ENCODE data around the gene MINDY4B.

MINDY4B gene

DNA sequence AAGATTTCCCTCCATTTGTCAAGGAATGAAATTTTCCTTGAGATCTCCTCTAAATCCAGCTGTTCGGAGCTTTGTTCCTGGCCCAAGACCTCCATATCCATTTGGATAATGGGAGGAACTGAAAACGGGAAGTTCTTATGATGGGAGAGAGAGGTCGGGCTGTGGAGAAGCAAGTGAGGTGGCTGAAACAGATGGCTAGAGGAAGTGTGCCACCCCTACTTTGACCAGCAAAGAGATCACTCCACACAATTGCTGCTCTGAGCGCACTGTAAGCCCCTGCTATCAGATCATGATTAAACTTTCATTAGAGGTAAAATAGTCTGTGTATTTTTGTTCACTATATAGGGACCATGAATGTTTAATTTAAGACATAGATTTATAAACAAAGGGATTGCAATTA, at the start of gene MINDY4B:
Gene MINDY4B, minus strand, starts transcription at position 101 of the 400 bp plus-strand sequence. Its CDS starts 0 bp downstream, at position 101.
- no peak for DNase-seq

DNA sequence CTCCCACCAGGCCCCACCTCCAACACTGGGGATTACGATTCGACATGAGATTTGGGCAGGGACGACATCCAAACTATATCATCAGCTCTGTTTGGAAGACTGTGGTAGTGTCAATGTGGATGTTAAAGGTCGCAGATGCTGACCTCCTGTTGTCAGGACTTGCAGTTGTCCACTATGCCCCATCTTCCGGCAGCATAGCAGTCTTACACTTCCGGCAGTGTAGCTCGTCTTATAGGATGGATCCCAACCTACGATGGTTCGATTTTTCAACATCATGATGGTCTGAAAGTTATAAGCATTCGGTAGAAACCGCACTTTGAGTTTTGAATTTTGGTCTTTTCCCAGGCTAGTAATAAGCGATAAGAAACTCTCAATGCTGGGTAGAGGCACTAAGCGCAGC, 46.7 kb upstream of the MINDY4B start:
- no peak for DNase-seq

DNA sequence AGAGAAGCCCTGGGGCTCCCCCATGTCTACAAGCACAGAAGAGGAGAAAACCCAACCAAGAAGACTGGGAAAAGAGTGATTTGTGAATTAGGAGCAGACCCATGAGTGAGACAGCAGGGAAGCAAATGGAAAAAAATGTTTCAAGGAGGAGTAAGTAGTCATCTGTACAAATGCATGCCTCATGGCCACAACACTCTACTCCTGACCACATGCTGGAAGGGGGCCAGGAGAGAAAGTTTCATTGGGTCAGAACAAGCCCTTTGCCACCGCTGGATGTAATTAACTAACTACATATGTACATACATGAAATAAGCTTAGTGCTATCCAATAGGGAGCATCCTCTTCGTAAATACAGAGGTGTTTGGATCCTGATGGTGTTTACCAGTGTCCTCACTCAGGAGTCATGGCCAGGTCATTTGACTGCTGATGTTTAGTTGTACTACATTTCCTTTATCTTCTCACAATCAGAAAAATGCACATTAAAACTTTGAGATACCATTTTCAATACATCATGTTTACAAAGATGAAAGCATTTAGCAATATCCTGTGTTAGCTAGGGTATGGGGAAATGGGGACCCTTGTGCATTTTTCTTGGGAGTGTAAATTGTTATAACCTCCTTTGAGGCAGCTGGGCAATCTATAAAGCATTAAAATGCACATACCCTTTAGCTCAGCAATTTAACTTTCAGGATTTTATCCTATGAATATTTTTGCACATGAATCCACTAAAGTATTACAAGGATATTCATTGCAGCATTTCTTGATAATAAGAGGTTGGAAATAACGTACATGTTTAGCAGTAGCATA, 40.2 kb upstream of the MINDY4B start:
- DNase-seq, result no peak

DNA sequence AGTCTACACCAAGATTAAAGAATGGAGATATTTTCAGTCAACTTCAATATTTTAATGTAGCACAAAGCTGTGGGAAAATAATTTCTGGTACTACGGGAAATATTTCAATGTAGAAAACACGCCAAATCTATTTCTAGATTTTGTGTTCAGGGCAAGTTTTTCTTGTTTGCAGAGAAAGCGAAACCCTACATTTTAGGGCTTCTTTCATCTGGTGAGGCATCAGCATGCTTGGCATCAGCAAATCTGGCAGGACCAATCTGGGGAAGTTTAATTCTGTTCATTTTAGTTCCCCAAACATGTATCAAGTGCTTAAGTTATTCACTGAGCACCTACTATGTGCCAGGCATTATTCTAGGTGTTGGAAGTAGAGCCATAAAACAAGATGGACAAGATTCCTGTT, 37.0 kb upstream of the MINDY4B start:
- no peak for DNase-seq

DNA sequence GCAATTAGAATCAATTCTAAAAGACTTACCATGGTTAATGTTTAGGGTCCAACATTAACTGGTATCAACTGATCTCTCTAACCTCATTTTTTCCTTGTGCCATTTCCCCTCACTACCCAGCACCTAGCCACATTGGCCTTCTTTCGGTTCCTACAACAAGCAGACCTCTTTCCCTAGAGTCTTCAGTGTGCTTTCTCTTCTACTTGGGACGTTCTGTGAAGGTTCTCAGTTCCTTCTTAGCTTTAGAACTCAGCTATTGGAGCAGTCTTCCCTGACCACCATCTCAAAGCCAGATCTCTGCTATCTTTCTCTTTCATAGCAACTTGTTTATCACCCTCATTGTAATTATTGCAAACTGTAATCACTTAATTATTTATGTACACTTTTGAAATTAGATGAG, 31.5 kb upstream of the MINDY4B start:
- no peak for DNase-seq

DNA sequence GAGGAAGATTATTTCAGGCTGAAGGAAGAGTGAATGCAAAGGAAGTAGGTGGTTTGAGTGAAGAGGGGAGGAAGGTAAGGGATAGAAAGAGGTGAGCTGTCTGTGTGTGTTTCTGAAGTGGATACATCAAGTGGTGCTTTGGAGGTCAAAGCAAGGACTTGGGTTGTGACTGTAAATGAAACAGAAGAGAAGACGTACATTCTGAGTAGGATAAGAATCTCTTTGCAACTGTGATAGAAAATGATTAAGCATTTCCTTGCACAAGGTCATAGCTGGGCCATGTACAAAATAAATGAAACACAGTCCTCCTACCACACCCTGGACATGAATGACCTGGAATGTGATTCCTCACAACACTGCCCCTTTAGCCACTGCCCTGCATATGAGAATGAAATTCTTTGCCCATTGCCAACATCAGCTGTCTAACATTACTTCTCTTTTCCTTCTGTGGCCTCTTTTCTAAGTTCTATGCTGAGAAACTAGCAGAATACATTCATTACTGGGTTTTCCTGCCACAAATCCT, 28.3 kb upstream of the MINDY4B start:
- no peak for DNase-seq

DNA sequence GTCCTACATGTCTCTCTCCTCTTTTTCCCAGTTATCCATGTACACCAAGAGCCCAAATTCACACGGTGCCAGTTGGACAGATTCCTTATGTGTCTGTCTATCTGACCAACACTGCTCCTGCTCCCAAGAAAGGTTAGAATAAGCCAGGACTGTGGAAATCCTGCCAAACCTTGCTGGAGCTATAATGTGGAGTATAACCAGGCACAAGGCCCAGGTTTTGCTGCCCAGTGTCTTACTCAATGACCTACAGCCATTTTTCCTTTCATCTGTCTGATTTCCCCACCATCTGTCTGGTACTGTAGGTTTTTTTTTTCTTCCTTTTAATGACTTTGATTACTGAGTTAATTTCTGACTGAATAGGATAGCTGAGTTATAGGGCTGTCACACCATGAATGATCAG, 26.5 kb upstream of the MINDY4B start:
- DNase-seq, result no peak

DNA sequence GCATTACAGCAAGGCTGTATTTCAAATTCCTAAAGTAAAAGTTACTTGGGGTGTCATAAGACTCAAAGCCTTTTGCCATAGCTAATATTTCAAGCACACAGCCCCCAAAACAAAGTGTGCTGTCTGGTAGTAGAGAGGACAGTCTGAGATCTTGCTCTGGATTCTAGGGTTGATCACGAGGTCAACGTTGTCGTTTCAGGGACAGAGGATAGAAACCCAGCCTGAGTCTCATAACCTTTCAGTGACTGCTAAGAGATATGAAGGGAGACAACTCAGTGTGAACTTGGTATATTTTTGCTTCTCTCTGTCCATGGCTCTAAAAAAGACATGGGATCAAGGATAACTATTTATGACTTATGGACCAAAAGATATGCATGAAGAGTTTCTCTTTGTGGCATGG, 25.6 kb upstream of the MINDY4B start:
- DNase-seq, result no peak

DNA sequence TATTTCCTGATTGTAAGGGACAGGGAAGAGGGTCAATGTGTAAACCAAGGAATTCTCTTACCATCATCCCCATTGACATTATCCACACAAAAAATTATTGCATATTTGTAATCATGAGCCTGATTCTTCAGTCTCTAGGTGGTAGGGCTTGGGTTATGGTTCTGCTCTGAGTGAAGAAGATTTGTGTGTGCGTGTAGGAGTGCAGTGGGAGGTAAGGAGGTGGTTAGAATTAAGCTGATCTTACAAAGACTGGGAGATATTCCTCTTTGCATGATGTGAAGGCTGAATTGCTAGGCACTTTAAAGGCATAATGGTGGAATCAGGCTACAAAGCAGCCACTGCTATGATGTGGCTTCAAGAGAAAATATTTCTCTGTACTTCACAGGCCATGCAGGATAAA, 23.0 kb upstream of the MINDY4B start:
- no peak for DNase-seq

DNA sequence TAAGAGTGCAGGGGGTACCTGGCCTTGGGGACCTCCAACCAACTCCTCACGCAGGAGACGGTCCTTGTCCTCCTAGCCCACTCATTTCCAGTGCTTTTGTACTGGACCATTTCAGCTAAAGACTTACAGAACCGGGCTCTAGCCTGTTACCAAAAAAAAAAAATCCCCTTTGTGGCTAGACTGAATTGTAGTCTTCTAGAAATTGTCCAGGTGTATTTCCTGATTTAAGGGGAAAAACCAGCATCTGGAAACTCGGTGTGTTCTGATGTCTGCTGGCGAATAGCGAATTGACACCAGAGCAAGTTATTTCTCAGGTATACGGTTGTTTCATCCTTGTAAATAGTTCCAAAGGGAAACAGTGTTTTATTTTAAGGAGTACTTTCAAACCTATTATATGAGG, 21.1 kb upstream of the MINDY4B start:
- DNase-seq, result no peak

DNA sequence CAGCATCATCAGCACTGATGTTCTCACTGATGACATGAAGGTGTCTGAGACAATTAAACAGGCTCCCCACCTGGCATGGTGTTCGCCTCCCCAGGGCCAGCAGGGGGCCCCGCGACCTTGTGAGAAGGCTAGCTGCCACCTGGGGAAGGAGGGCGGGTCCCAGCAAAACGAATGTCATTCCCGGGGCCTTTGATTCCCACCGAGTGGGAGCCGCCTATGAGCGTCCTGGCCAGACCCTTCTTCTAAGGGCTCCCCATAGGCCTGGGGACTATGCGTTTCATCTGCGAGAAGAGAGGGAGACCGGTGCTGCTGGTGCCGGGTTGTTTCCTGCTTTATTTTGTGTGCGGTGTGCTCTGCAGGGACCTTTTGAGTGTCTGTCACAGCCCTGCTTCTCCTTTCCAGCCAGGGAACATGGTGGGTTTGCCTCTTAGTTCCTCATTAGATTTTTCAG, 20.5 kb upstream of the MINDY4B start:
- peak; percentile 24 to 43 for DNase-seq

DNA sequence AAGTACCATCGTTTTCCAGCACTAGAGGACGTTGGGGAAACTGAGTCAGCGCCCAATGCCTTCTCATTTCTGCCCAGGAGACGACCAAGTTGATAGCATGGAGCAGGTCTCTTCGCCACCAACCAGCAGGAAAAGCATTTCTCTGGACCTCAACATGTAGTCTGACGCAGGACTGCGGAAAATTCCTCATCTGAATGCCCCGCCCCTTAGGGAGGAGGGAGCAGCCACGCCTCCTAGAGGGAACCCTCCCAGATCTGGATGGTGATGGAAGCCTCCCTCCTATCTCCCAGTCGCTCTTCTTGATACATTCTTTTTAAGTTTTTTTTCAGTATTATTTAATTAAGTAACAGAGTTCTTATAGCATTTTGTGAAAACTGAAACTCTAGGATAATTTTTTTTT, 17.4 kb upstream of the MINDY4B start:
- DNase-seq, result no peak

DNA sequence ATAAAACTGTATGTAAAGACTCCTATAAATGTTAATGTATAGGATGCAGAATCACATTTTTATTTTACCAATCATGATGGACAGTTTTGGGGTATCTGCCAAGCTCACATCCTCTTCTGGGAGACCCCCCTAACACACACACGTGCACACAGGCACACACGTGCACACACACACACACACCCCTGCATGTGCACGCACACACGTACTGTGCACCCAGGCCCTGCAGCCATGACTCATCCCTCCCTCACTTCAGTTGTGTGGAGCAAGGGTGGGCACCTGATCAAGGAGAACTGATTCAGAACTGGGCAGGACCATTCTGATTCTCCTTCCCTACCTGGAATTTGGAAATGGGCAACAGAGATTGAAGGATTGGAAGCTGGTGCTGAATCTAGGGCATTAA, 16.0 kb upstream of the MINDY4B start:
- DNase-seq, result no peak

DNA sequence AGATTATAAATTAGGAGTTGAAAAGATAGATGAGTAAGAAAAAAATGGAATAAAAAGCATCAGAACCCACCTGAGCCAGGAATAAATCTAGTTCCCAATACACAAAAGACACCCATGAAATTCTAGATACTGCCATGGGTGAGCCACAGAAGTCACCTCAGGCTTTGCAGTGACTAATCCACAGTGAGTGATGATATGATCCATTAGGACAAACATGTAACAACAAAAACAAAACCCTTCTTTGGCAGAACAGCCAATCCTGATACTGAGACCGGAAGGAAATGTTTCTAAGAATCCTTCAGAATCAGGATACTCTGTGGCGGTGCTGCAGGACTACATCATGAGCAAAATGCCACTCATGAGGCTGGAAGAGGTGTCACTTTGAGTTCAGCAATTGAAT, 15.0 kb upstream of the MINDY4B start:
- no peak for DNase-seq

DNA sequence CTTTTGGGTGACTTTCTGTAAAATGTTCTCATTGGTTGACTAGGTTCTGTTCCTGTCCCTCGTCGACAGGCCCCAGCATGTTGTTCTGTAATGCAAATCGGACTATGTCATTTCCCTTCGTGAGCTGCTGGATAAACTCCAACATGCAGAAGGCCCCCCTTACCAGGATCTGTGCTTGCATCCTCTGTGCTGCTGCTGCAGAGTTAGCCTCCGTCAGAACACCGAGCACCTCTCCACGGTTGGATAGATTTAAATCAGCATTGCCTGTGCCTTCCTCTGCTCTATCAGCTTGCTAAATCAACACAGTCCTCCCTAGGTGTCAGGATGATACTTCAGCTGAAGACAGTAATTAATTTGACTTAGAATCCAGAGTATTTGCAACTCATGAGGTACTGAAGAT, 12.7 kb upstream of the MINDY4B start:
- DNase-seq, result no peak

DNA sequence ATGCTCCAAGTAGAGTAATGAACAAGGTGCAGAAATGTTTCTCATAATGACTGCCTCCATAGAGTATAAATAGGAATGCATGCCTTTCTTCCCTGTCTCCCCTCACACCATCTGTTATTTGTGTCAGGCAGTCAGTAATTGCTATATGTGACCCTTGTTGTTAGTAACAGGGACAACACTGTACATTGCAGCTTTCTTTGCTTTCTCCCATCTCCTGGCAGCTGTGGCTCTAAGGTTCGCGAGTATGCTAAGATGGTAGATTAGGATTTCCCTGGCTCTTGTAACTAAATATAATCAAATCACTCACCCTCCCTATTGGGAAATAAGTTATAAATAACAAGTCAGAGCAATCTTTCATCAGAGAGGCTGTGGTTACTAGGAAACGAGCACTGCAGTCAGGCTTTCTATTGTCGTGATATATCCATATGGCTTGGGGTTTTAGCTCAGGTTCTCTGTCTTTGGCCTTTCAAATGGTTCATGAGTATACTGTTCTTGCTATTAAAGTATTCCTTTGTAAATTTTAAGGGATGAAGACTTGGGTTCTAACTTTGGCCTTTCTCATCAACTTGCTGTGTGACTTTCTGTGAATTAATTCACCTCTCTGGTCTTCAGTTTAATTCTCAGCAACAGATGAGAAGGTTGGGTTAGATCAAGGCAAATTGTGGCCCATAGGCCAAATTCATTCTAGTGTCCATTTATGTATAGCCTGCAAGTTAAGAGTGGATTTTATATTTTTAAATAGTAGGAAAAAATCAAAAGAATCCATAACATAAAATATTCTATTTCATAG, 8.1 kb upstream of the MINDY4B start:
- DNase-seq, result no peak

DNA sequence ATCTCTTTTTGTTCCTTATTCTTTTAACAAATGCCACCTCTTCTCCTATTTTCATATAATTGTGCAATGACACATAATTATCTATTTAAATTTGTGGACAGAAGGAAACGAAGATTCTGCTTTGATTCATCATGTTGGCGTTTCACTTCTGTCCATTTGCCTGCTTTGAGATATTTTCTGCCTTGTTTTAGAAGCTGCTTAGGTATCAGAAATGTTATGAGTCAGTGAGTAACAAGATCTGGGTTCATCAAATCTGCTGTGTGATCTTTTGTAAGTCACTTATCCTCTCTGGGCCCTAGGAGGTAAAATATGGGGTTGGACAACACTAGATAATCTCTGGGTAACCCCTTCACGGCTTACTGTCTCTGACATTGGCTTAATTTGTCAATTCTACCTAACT, 7.3 kb upstream of the MINDY4B start:
- no peak for DNase-seq

DNA sequence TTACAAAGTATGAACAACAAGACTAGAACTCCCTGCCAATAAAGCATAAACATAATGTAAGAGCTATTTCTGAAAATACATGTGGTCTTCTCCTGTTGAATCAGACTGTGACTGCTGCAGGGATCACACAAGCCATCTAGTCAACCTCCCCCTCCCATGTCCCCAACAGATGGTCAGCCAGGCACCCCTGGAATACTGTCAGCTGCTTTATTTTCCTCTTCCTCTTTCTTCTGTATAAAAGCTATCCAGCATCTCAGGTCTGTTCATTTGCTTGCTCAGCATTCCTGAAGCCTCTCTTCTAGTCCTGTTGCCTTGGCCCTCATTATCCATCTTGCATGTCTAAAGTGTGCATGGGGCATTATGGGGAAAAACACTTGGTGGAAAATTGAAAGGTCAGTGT, 6.5 kb upstream of the MINDY4B start:
- DNase-seq, result no peak

DNA sequence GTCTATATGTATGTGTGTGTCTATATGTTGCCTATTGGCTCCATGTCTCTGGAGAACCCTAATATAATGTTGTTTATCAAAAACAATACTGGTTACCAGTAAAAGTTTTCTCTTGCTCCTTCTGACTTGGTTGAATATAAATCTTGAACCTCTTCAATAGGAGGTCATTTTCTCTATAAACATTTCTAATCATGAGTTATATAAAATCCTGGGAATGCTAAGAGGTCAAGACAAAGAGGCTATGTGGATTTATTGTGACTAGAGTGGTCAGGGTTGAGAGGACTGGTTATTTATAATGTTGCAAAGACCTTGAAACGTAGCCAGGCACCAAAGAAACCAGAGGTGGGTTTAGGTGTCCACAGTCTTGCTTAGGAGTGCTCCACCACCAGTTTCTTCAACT, 1.2 kb upstream of the MINDY4B start:
- no peak for DNase-seq

DNA sequence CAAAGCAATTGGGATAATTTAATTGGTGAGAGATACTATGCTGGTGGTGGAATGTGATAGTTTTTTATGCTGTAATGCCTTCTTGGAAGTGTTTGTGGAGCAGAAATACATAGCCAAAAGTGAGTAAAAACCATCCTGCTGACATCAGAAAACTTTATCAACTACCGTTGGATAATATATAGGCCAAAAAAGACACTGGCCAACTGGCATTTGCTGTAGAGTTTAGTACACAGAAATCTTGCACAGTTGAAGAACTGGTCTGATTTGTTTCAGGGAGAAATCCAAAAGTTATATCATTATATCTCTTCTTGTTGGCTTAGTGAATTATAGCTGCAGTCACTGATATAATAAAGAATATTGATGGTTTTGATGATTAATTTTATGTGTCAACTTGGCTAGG, 507 bp upstream of the MINDY4B start:
- DNase-seq, result no peak

DNA sequence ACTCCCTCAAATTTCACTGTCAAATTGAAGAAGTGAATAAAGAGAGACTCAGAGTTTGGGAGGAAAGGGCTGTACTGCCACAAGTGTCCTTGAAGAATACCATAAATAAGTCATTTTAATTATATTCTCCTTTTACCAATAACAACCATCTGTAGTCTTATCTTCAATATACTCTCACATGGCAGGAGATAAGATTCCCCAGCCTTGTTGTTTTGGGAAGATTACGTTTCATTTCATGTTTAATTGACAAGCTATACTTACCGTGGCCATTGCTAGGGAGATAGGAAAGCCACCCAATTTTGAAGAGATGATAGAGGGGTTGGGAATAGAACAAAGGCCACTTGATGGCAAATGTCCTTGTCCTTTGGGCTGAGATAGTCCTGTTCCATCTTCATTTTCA, 2.3 kb downstream of the MINDY4B start:
- no peak for DNase-seq

DNA sequence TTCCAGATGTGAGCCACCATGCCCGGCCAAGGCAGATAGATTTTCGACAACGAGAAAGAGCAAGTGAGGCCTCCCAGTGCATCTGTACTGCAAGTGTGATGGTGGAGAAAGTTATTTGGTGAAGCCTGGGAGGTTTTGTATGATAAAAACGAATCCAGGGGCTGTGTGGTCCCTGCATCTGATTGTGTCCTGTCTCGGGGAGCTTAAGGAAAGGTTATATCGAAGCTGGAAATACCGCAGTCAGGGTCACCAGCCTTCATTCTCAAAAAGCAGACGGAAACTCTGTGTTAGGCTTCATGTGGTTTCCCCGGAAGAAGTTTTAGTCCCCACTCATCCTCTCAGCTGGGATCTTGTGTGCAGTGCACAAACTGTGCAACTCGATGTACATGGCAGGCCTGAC, 3.4 kb downstream of the MINDY4B start:
- DNase-seq, result no peak

DNA sequence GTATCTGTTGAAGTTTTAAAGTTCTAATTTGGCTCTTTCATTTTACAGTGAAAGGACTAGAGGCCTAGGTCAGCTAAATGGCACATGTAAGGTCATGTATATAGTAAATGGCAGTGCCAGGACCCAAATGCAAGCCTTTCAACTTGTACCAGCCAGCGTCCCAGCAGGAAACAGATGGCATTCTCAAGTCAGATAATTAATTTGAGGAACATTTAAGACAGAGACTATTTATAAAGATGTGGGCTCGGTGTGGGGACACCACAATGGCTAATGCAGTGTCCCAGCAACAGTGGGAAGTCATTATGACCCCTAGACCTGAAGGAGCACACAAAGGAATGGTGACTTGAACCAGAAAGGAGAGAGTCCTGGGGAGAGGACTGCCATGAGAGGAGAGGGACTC, 6.1 kb downstream of the MINDY4B start:
- DNase-seq, result no peak

Measured in NCI-H1930 (cell line).